ENCODE measurements around the gene CCDC178. TPM values are rescaled to one million over a fixed set of nuclear protein-coding genes. Genes with fewer than 3 reads are reported as not detected.

CCDC178 gene
- polyA plus RNA-seq, 12 donors, result 0.19 to 1.4 (median 0.73) TPM; not detected in 2

Other genes starting within 250 kb of the CCDC178 start
- 1 to 10 TPM in 11 of 12 donors, not detected in 1; 3.6 to 8.5 (median 5.1) TPM for gene ASXL3, start 137.5 kb upstream of the CCDC178 start, polyA plus RNA-seq (ENCODE audit: insufficient read length in 12 of 12)